ENCODE results near the gene CRYGC. TPM values are rescaled to one million over a fixed set of nuclear protein-coding genes. Genes with fewer than 3 reads are reported as not detected.
"Not testable (repeated sequence)": the region's sequence is repeated elsewhere in the genome, so short reads cannot be mapped to it uniquely, and the experiment has no call there.

CRYGC gene
- polyA plus RNA-seq, 1 donor = not detected

GRCh38 chr2:208138334-208138733 is 8.7 kb upstream of the CRYGC start:
- DNase-seq (ENCODE audit: low read depth) = not testable (repeated sequence)

GRCh38 chr2:208136716-208137094 is 7.1 kb upstream of the CRYGC start:
- DNase-seq (ENCODE audit: low read depth) = no peak

GRCh38 chr2:208135794-208136715 is 6.4 kb upstream of the CRYGC start:
- no peak for DNase-seq (ENCODE audit: low read depth)

- no peak for DNase-seq (ENCODE audit: low read depth)
Observed at GRCh38 chr2:208134928-208135586, 5.4 kb upstream of the CRYGC start.

DNA sequence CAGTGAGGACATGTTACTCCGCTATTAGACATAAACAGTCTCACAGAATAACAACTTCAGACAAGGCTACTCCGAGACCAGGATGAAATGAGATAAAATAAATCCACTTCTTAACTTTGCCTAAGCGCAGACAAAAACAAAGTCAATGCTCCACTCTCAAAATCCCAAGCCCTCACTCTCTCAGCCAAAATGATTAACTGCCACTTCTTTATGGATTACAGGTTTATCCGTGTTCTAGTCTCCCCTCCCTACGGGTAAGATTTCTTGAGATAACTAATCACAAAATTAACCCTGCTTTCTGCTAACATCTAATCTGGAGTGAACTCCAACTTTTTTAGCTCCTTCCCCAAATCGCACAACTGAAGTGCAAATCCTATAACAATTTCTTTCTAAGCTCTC is 1.1 kb upstream of the CRYGC start:
- DNase-seq (ENCODE audit: low read depth) = no peak

DNA sequence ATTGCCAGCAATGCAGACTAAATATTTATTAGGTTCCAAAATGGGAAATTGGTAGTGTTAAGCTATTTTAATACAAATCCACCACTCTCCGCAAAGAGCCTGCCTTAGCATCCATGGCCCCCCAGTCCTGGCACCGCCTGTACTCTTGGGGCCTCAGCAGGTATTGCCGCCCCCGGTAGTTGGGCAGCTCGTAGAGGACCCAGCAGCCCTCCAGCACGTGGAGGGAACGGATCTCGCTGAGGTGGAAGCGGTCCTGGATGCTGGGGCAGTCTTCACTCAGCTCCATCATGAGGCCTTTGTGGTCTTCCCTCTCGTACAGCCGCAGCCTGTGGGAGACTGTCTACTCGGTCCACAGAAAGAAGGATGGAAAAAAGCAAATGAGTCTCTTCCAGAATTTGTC is 1.5 kb downstream of the CRYGC start:
- DNase-seq (ENCODE audit: low read depth) = no peak

DNA sequence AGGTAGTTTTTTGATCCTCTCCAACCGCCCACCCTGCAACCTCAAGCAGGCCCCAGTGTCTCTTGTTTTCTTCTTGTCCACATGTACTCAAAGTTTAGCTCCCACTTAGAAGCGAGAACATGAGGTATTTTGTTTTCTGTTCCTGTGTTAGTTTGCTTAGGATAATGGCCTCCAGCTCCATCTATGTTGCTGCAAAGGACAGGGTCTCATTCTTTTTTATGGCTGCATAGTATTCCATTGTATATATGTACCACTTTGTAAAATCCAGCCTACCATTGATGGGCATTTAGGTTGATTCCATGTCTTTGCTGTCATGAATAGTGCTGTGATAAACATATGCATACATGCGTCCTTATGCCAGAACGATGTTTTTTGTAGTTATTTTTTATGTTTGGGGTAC is 2.5 kb downstream of the CRYGC start:
- DNase-seq (ENCODE audit: low read depth) = no peak

- no peak for DNase-seq (ENCODE audit: low read depth)
Observed at GRCh38 chr2:208125251-208125650, 4.4 kb downstream of the CRYGC start.

- DNase-seq (ENCODE audit: low read depth) = not testable (repeated sequence)
Observed at GRCh38 chr2:208124013-208124715, 5.5 kb downstream of the CRYGC start, which contains the start of gene CRYGD. Gene CRYGD, minus strand, starts transcription at chr2:208124524. Its CDS starts 51 bp downstream, at chr2:208124473.

DNA sequence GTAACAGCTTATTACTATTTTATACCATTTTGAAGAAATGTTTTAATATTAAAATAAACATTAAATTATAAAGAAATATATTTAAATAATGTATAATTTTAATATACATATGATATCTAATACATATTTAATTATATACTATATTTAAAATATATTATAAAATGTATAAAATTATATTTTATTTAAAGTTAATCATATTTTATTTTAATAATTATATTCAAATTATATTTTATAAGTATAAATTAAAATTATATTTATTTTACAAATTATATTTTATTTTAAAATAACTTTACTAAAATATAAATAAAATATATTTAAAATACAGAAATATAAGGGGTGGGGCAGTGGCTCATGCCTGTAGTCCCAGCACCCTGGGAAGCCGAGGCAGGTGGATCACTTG is 7.4 kb downstream of the CRYGC start:
- DNase-seq (ENCODE audit: low read depth) = no peak

- no peak for DNase-seq (ENCODE audit: low read depth)
Observed at GRCh38 chr2:208118918-208119317, 10.7 kb downstream of the CRYGC start.

- not testable (repeated sequence) for DNase-seq (ENCODE audit: low read depth)
Observed at GRCh38 chr2:208117390-208117789, 12.2 kb downstream of the CRYGC start.

GRCh38 chr2:208112969-208113368 is 16.7 kb downstream of the CRYGC start:
- no peak for DNase-seq (ENCODE audit: low read depth)

GRCh38 chr2:208112273-208112745 is 17.3 kb downstream of the CRYGC start:
- not testable (repeated sequence) for DNase-seq (ENCODE audit: low read depth)

DNA sequence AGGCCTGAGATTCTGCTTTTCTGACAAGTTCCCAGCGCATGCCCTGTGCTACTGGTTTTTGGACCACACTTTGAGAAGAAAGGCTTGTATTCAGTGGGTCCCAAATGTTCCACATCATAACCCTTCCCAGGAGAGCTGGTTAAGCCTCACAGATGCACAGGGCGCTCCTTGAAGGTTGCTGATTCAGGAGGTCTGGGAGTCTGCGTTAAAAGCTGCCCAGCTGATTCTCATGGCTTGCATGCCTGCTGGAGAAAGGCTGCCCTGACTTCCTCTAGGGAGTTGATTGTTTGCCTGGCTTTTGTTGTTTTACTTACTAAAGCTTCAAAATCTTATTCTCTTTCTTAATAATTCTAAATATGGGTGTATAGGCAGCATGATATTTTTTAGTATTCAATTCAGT is 26.0 kb downstream of the CRYGC start:
- no peak for DNase-seq (ENCODE audit: low read depth)

DNA sequence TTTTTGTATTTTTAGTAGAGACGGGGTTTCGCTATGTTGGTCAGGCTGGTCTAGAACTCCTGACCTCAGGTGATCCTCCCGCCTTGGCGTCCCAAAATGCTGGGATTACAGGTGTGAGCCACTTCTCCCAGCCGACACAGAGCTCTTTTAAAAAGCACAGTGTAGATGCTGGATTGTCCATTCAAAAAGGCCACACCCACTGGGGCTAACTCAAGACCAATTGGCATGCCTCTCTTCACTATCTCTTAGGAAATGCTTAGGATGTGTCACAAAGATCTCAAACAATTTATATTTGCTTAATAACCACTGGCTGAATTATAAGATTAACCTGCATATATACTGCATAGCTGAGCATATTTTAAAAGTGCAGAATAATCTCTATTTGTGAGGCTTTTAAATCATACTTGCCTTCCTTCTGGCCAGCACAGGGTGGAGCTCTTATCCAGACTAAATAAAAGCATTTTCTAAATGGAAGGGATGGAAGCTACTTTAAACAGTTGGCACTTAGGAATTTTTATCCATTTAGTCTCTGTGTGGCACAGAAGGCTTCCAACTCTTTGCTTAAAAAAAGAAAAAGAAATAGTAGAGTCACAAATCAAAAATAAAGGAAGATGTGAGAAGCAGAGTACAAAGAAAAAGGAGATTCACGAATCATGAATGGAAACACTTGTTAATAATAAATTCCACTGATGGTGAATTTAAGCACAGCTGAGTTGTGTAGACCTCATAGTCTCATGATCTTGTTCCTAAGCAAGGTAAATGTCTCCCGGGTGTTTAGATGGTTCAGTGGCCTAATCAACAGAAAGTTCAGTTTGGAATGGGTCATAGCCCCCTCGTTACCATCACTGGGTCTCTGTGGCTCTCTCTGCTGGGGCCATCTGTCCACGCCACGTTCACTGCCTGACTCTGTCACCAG is 27.7 kb downstream of the CRYGC start:
- no peak for DNase-seq (ENCODE audit: low read depth)

DNA sequence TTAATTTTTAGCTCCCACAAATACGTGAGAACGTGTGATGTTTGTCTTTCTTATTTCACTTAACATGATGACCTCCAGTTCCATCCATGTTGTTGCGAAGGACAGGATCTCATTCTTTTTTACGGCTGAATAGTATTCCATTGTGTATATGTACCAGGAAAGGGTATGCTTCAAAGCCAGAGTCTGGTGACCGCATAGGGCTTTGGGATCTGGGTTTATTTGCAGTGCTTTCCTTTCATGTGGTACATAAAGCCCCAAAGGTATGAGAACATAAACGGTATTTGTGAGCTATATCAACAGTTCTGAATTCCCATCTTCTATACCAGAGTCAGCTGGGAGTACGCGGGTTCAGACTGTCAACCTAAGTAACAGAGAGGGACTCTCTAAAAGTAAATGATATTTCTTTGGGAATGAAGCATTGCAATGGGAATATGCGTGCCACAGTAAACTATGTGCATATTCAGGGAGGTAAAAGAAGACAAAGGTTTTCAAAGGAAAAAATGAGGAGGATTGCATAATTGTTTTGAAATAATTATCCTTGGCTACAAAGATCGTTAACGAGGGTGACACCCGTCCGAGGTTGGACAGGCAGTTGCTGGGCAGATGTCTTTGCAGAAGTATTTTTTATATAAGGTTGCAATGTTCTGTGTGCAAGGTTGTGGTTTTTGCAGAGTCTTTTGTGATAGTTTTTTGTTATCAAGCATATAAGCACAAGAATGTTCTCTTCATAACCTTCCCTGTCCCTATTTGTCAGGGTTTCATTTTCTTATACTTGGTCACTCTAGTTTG is 29.8 kb downstream of the CRYGC start:
- DNase-seq (ENCODE audit: low read depth) = no peak

DNA sequence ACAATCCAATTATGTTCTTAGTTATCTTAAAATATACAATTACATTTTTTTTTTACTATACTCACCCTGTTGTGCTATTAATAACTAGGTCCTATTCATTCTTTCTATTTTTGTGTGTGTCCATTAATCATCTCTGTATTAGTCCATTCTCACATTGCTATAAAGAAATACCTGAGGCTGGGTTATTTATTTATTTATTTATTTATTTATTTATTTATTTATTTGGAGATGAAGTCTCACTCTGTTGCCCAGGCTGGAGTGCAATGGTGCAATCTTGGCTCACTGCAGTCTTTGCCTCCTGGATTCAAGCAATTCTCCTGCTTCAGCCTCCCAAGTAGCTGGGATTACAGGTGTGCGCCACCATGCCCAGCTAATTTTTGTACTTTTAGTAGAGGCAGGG is 30.9 kb downstream of the CRYGC start:
- not testable (repeated sequence) for DNase-seq (ENCODE audit: low read depth)

GRCh38 chr2:208098267-208098666 is 31.4 kb downstream of the CRYGC start:
- no peak for DNase-seq (ENCODE audit: low read depth)

- DNase-seq (ENCODE audit: low read depth) = no peak
Observed at GRCh38 chr2:208097801-208098200, 31.8 kb downstream of the CRYGC start.
